Body of pancreas (tissue), 4 donors: ENCODE data around the gene VWA2. TPM values are rescaled to one million over a fixed set of nuclear protein-coding genes. Genes with fewer than 3 reads are reported as not detected.

Source experiments
- ATAC-seq: fragments of 150-250 bp; one replicate; pipeline ENCODE4 v1.9.1; 2016
- DNase-seq, 4 donors: peaks; one replicate each; pipeline ENCODE4 v3.0.0-alpha.2; 2019
- H3K27ac ChIP-seq, 4 donors: fragments of 200-600 bp; sonication (generic); 1 replicate in 3 of 4; 2 replicates in 1 of 4; pipeline versions ENCODE4 v1.5.1 to v1.6.1; 2016 to 2019; ENCODE audit warnings: mild to moderate bottlenecking in 1 of 4, mixed read lengths in 1 of 4, moderate library complexity in 1 of 4
- H3K27me3 ChIP-seq, 2 donors: fragments of 200-600 bp; sonication (generic); one replicate each; pipeline ENCODE4 v1.6.0; 2016; ENCODE audit warnings: mild to moderate bottlenecking in 1 of 2
- H3K36me3 ChIP-seq, 2 donors: fragments of 200-600 bp; sonication (generic); replicated peaks in 1 of 2; 2 replicates each; pipeline ENCODE4 v1.5.1; 2016; ENCODE audit warnings: low read depth in 2 of 2; ENCODE audit not compliant: insufficient read depth in 1 of 2
- H3K4me1 ChIP-seq: fragments of 200-600 bp; sonication (generic); one replicate; pipeline ENCODE4 v1.6.0; 2016
- H3K4me3 ChIP-seq, 2 donors: fragments of 200-600 bp; sonication (generic); 1 replicate in 1 of 2; 2 replicates in 1 of 2; pipeline ENCODE4 v1.5.1; 2016 to 2019
- H3K9me3 ChIP-seq, 3 donors: fragments of 200-600 bp; sonication (generic); 1 replicate in 2 of 3; 2 replicates in 1 of 3; pipeline ENCODE4 v1.5.1; 2016
- POLR2A ChIP-seq, 3 donors: fragments of 450-650 bp; IDR thresholded peaks; one replicate each; pipeline ENCODE4 v1.6.1; 2016; ENCODE audit warnings: antibody characterized with exemption in 3 of 3, mild to moderate bottlenecking in 2 of 3
- WGBS, 2 donors: methylation state at CpG; one replicate each; pipeline ENCODE4 v1.1.5; 2017; 5-methylcytosine and 5-hydroxymethylcytosine counted together
- intact Hi-C: fragments of 100-400 bp; cut with DNase I; formaldehyde crosslinking; loops from one replicate; pipeline ENCODE4 v1.15.1; 2023
- total RNA-seq, 2 donors: library from RNA; depleted of rRNA; stranded (reverse); fragments of >200 nt; gene quantifications; one replicate each; pipeline ENCODE4 v1.1.0, GENCODE V29; 2016
- TF ChIP-seq, protein P1 (sequence below), 7 experiments: fragments of 450-650 bp in 4 of 7; fragments of 200-600 bp in 3 of 7; sonication (generic) in 3 of 7; IDR thresholded peaks; one replicate each; pipeline ENCODE4 v1.5.1; 2016 to 2019; ENCODE audit warnings: antibody characterized with exemption in 7 of 7

Gene VWA2
- total RNA-seq, 2 donors from 2014 or later: 10.5 to 15.3 TPM

DNA sequence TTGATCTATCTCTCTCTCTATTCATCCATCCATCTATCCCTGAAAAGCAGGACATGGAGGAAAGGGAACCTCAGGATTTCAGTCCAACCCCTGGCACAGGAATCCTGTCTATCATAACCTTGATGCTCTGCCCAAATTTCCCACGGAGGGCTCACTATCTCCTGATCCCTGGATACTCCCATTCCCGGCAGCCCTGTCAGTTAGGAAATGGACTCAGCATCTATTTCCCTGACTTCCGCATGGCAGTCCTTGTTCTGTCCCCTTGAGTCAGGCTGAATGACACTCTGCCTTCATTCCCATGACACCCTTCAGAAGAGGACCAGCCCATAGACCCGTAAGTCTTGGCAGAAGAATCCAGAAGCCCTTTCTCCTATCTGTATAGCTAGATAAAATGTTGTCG, 77.7 kb downstream of the VWA2 start:
- Histone ChIP-seq H3K4me3 (no peak overlapping the region), H3K4me1 (no peaks in the 10 kb centered on the region), H3K36me3 (peaks cover 0 to under 1% of the 10 kb centered on the region in 2 donors), H3K9me3 (no peaks in the 10 kb centered on the region), H3K27ac (no peak overlapping the region), H3K27me3 (no peaks in the 10 kb centered on the region)
- intact Hi-C loops: no loop called here
- TF ChIP-seq, protein P1, sequence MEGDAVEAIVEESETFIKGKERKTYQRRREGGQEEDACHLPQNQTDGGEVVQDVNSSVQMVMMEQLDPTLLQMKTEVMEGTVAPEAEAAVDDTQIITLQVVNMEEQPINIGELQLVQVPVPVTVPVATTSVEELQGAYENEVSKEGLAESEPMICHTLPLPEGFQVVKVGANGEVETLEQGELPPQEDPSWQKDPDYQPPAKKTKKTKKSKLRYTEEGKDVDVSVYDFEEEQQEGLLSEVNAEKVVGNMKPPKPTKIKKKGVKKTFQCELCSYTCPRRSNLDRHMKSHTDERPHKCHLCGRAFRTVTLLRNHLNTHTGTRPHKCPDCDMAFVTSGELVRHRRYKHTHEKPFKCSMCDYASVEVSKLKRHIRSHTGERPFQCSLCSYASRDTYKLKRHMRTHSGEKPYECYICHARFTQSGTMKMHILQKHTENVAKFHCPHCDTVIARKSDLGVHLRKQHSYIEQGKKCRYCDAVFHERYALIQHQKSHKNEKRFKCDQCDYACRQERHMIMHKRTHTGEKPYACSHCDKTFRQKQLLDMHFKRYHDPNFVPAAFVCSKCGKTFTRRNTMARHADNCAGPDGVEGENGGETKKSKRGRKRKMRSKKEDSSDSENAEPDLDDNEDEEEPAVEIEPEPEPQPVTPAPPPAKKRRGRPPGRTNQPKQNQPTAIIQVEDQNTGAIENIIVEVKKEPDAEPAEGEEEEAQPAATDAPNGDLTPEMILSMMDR (IDR thresholded peaks at IDR 0.05): no peak
- TF ChIP-seq POLR2A (IDR thresholded peaks at IDR 0.05): no peak
- no peak for ATAC-seq
- WGBS, 2 donors: 74 to 75% methylated on average over 5 of the region's 5 CpGs
- no peak for DNase-seq

DNA sequence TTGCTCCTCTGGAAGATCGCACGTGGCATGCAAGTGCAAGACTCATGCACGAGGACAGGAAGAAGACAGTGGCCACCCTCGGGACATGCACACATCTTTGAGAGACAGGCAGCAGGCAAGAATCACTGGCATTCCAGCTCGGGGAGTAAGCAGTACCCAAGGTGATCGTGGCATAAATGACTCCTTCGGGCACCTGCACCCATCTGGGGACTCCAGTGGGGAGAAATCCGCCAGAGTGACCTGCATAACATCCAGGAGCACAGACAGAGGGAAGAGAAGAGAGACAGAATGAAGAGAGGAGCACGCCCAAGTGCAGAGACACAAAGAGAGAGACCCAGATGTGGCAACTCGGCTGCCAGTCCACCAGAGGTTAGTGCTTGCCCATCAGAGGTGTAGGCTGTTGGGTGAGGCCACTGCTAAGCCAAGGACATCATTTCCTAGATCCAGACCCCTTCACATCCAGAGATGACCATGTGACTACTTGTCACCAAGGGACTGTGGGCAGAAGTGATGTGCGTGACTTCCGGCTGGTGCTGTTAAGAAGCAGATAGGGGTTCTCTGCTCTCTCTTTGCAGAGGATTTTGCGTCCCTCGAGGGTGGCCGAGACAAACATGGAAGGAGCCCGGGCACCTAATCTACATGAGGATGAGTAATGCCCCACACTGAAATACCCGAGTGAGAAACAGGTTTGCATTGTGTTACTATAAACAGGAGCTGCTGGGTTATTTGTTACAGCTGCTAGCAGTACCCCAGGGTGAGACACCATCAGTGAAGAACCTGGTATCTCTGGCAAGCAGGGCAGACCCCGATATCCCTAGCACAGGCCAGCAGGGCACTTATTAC, 80.6 kb downstream of the VWA2 start:
- Histone ChIP-seq H3K4me1 (no peaks in the 10 kb centered on the region), H3K4me3 (no peak overlapping the region), H3K9me3 (no peaks in the 10 kb centered on the region), H3K36me3 (no peaks in the 10 kb centered on the region), H3K27me3 (no peaks in the 10 kb centered on the region), H3K27ac (no peak overlapping the region)
- 91 to 93% methylated on average over 18 of the region's 18 CpGs for WGBS, 2 donors
- DNase-seq (no peak), ATAC-seq (no peak)
- intact Hi-C loops: no loop called here
- TF ChIP-seq POLR2A (IDR thresholded peaks at IDR 0.05): no peak
- TF ChIP-seq, protein P1 (IDR thresholded peaks at IDR 0.05): no peak

DNA sequence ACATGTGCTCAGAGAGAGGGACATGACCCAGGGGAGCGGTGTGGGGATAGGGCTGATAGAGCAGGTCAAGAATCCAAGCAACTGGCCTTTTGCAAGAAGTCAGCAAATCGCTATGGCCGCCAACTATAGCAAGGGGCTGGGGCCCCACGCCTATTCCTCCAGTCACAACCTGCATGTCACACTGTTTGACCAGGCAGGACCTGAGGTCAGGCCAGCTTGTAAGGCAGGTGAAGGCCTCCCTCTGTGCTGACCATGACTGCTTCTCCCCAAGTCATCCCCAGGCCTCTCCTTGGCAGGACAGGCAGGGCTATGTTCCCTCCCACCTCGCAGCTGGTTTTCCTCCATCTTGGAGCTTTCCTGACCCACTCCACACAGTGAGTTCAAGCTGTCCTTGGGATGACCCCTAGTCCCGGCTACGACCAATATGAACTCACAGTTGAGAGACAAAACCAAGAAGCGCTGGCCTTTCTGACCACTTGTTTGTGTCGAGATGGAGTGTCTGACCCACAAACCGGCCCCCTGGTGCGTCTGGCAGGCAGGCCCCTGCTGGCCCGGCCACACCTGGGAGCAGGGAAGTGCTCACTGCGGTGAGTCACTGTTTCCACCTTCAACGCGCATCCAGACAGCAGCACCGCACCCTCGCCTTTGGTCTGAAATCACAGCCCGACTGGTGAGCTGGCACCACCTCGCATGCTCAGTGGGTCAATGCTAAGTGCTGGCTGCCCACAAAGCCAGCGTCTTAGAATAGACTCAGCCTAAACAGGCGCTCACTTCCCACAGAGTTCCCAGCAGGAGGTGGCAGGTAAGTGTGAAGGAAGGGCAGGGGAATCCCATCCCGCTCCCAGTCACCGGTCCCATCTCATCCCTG, 81.4 kb downstream of the VWA2 start:
- Histone ChIP-seq H3K36me3 (no peaks in the 10 kb centered on the region), H3K27ac (no peak overlapping the region), H3K9me3 (no peaks in the 10 kb centered on the region), H3K27me3 (no peaks in the 10 kb centered on the region), H3K4me1 (no peaks in the 10 kb centered on the region), H3K4me3 (no peak overlapping the region)
- no peak for ATAC-seq
- 87 to 89% methylated on average over 21 to 22 of the region's 23 CpGs for WGBS, 2 donors
- TF ChIP-seq, protein P1 (IDR thresholded peaks at IDR 0.05): no peak
- no peak for TF ChIP-seq POLR2A (IDR thresholded peaks at IDR 0.05)
- intact Hi-C loops: no loop called here
- no peak for DNase-seq

DNA sequence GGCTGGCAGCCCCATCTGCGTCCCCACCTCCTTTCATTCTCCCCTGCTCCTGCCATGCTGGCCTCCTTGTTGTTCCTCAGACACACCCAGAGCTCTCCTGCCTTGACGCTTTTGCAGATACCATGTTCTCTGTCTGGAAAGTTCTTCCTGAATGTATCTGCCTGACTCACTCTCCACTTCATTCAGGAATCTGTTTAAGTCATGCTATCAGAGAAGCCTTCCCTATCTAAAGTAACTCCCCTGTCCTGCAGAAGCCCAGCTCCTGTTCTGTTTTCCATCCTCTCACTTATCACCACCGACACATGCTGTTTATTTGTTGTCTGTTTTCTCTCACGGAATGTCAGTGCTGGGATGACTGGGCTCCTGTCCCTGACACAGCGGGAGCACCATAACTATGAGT, 83.3 kb downstream of the VWA2 start:
- Histone ChIP-seq H3K4me1 (no peaks in the 10 kb centered on the region), H3K4me3 (no peak overlapping the region), H3K27ac (no peak overlapping the region), H3K9me3 (no peaks in the 10 kb centered on the region), H3K27me3 (no peaks in the 10 kb centered on the region), H3K36me3 (no peaks in the 10 kb centered on the region)
- 92 to 93% methylated on average over 5 of the region's 5 CpGs for WGBS, 2 donors
- intact Hi-C loops: no loop called here
- TF ChIP-seq, protein P1 (IDR thresholded peaks at IDR 0.05): no peak
- DNase-seq (no peak), ATAC-seq (no peak)
